Measurements from ENCODE around the gene KNDC1.
"Not testable (repeated sequence)": the region's sequence is repeated elsewhere in the genome, so short reads cannot be mapped to it uniquely, and the experiment has no call there.

The KNDC1 gene

DNA sequence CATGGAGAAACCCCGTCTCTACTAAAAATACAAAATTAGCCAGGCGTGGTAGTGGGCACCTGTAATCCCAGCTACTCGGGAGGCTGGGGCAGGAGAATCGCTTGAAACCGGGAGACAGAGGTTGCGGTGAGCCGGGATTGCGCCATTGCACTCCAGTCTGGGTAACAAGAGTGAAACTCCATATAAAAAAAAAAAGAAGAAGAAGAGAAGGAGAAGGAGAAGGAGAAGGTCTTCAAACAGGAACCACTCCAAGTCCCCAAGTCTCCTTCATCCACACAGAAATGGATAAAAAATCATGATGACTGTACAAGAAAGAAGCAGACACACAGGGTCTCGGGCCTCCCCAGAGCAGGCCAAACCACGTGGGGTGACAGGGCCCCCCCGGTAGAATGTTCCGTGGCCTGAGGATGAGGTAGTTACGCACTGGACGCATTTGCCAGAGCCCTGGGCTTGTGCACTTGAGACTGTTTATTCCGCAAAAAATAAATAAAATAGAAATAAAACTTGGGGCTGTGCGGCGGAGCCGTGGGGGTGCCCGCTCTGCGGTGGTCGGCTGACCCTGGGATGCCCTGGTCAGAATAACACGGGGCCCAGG is 93.4 kb downstream of the KNDC1 start:
- no peak for DNase-seq

DNA sequence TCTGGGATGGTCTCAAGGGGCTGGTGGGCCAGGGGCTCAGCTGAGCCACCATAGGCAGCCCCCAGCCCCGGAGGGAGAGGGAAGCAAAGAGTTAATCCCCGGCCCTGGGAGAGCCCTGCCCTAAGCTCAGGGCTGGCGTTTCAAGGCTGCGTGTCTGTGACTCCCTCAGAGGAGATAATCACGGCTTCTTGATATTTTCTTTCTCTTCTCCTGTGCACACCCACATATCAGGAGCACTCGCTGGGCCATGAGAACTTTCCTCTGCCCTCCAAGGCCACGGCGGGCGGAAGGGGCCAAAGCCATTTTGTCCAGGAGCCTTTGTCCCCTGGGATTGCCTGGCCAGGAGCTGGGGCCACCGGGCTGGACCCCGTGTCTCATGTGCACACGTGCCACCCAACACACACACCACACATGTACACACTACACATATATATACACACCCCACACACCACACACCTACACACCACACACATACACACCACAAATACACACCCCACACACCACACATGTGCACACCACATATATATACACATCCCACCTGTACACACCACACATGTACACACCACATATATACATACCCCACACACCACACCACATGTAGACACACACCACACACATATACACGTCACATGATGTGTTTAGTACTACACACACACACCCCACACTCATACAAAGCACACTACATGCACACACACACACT is 94.6 kb downstream of the KNDC1 start:
- no peak for DNase-seq

- DNase-seq = no peak
Observed at GRCh38 chr10:133255323-133255722, 95.3 kb downstream of the KNDC1 start.

DNA sequence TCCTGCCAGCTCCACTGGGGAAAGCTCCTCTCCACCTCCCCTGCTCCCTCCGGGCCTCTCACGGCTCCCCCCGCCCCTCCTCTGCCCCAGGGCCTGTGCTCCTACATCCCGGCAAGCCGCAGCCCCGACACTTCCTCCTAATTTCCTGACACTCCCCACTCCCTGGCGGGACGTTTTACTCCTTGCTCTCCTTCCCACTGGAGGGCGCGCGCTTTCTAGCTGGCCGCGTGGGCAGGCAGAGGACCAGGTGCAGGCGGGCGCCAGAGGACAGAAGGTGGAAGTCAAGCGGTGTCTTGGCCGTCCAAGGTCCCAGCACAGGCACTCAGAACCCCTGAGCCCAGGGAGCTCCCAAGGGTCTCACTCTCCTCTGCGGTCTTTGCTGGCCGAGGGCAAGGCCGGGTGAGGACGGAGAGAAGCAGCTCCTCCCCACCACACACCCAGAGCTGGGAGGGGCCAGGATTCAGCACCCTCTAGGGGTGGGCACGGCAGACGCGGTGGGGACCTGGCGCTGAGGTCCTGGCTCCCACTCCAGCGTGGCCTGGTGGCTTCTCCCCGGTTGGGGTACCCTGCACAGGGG is 97.6 kb downstream of the KNDC1 start:
- DNase-seq = peak in 10 of 56 donors; percentile 8 to 38 (median 17)

DNA sequence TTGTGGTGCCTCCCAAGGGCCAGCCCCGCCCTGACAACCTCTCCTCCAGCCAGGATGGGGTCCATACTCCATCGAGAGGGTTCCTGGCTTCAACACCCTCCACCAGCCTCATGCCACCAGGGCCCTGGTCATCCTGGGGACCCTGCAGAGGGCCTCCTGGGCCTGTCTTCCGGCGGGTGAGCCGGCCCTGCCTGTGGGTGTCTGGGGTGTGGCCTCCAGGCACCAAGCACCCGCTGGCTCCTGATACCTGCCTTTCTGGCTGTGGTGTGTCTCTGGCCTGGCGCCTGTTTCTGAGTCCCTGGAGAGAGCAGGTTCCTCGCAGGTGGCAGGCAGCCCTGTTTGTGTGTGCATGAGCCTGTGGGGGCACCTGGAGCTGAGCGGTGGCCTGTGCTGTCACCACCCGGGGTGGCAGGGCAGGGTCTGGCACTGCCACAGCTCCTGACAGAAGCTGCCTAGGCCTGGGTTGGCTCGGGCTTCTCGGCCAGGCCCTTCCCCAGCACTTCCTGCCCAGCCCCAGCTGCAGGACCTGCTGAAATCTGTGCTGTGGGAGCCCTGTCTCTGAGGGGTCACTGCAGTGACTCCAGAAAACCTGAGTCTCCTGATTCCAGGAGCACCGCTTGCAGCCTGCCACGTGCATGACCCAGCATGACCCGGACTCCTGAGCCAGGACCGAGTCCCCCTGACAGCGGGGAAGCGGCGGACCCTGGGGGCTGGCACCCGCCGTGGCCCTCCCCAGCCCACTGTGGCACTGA is 98.2 kb downstream of the KNDC1 start:
- DNase-seq = no peak

GRCh38 chr10:133258818-133259601 is 99.0 kb downstream of the KNDC1 start:
- peak in 30 of 56 donors; percentile 9 to 65 (median 34) for DNase-seq

DNA sequence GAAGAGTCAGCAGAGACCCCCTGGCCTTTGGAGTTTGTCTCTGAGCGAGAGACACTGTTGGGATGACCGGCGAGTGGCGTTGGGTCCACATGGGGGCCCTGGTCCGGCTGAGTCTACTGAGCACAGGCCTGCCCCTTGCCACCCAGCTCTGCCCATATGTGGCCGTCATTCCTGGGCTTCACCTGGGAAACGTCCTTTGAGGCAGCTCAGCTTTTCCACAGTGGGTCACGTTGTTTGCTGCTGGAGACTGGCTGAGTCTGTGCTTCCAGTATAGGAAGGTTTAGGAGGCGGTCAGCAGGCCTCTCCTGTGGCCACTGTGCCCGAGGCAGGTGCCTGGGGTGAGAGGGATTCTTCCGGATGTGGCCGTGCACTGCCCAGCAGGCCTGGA is 99.6 kb downstream of the KNDC1 start:
- no peak for DNase-seq

GRCh38 chr10:133260895-133261725 is 101.1 kb downstream of the KNDC1 start:
- peak in 22 of 56 donors; percentile 16 to 65 (median 37) for DNase-seq

DNA sequence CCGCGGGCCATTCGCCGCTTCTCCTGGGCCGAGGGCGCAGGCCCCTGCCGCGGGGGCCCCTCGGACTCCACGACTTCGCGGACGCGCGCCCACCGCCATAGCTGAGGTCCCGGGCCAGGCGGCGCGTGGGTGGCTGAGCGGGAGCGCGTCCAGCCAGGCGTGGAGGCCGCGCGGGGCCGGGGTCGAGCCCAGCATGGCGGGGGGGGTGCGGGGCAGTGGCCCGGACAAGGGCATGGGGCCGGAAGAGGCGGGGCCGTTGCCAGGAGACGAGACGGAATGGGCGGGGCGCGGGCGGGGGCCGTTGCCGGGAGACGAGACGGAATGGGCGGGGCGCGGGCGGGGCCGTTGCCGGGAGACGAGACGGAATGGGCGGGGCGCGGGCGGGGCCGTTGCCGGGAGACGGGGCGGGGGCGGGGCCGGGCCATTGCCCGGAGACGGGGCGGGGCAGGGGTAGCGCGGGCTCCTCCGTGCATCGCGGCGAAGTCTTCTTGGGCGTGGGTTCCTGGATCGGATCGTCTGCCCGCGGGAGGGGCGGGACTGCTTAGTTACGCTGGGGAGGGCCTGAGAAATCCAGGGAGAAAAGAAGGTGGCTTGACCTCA is 101.8 kb downstream of the KNDC1 start:
- peak; percentile 8 to 95 (median 72) for DNase-seq

DNA sequence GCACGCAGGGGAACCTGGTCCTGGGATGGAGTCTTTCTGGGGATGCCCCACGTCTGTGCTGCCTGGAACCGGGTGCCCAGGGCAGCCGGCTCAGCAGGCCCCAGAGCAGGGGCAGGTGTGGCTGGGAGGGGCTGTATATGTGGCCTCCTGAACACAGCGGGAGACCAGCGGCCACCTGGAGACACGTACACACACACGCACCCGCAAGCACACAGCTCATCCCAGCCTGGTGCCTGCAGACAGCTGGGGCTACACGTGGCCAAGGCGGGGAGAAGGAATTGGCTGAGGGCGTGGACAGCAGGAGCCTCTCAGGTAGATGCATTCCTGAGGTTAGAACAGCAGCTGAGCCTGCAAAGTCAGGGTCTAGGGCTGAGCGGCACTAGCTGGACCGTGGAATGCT is 102.7 kb downstream of the KNDC1 start:
- no peak for DNase-seq

- DNase-seq = no peak
Observed at GRCh38 chr10:133263674-133264073, 103.7 kb downstream of the KNDC1 start.

DNA sequence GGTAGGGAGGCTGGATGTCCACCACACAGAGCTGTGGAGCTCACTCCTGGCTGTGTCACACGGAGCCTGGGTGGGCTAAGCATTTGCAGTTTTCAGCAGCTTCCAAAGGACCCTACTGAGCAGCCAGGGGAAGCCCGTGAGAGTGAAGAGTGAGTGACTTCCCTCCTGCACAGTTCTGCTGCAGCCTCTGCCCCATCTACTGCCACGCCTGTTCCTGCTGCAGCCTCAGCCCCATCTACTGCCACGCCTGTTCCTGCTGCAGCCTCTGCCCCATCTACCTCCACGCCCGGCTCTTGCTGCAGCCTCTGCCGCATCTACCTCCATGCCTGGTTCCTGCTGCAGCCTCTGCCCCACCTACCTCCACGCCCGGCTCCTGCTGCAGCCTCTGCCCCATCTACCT is 104.4 kb downstream of the KNDC1 start:
- DNase-seq = no peak

- DNase-seq = not testable (repeated sequence)
Observed at GRCh38 chr10:133265052-133265451, 105.0 kb downstream of the KNDC1 start.

- no peak for DNase-seq
Observed at GRCh38 chr10:133266056-133266795, 106.2 kb downstream of the KNDC1 start.

DNA sequence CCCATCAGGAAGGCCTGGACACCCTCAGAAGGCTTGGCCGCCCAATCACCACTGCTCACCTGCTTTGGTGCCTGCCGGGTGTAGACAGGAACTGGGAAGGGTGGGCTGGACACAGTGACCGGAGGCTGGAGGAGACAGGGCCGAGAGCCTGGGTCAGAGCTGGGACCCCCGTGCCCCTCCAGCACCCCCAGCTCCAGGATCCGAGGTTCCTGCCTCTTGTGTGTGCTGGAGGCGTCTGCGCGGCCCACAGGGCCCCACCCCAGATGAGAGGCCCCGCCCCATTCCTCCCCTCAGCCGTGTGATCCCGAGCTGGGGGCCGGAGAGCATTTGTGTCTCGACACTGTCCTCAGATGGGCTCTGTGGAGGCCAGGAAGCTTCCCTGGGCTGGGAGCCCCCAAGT is 107.3 kb downstream of the KNDC1 start:
- DNase-seq = no peak

GRCh38 chr10:133267829-133268228 is 107.8 kb downstream of the KNDC1 start:
- no peak for DNase-seq

DNA sequence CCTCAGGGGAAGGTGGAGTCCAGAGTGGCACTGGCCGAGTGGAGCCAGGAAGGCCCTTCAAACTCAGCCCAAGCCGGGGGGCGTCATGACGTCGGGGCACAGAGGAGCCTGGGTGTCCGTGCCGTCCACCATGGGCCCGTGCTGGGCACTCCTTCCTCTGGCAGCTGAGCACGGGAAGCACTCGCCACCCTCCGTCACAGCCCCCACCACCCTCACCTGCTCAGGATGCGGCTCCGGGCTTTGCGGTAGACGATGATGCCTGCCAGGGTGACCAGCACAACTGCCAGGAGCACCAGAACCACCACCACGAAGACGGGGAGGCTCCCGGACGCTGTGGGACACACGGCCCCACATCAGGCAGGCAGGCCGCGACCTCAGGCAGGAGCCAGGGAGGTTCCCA is 108.5 kb downstream of the KNDC1 start:
- no peak for DNase-seq

GRCh38 chr10:133269367-133269766 is 109.3 kb downstream of the KNDC1 start:
- no peak for DNase-seq

- no peak for DNase-seq
Observed at GRCh38 chr10:133270204-133270603, 110.2 kb downstream of the KNDC1 start.
